ENCODE results near the gene MYL12A. TPM values are rescaled to one million over a fixed set of nuclear protein-coding genes. Genes with fewer than 3 reads are reported as not detected.

The MYL12A gene
- total RNA-seq, 6 experiments from 2014 or later: 425 to 713 (median 651) TPM

DNA sequence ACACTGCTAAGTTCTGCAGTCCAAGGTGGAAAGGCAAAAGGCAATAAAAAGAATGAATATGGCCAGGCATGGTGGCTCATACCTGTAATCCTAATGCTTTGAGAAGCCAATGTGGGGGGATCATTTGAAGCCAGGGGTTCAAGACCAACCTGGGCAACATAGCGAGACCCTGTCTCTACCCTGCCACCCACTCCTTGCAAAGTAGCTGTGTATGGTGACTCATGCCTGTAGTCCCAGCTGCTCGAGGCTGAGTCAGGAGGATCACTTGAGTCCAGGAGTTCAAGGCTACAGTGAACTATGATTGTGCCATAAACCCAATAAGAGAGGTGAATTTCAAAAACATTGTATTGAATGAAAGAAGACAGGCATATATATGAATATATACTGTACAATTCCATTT is 16.8 kb downstream of the MYL12A start:
- no peaks in the 10 kb centered on the region for H3K9me3 Mint-ChIP-seq
- peaks cover 74% of the 10 kb centered on the region for H3K4me1 Mint-ChIP-seq (ENCODE audit: low read depth)
- H3K36me3 Mint-ChIP-seq (ENCODE audit: low read depth): peaks cover 32% of the 10 kb centered on the region
- no peak for DNase-seq
- peak overlapping the region; percentile 36; the same call in 1 of the 2 replicates for H3K27ac Mint-ChIP-seq
- H3K4me3 Mint-ChIP-seq: peak overlapping the region; percentile 97
- H3K27me3 Mint-ChIP-seq (ENCODE audit: insufficient read depth): no peaks in the 10 kb centered on the region
- TF ChIP-seq, protein P1, sequence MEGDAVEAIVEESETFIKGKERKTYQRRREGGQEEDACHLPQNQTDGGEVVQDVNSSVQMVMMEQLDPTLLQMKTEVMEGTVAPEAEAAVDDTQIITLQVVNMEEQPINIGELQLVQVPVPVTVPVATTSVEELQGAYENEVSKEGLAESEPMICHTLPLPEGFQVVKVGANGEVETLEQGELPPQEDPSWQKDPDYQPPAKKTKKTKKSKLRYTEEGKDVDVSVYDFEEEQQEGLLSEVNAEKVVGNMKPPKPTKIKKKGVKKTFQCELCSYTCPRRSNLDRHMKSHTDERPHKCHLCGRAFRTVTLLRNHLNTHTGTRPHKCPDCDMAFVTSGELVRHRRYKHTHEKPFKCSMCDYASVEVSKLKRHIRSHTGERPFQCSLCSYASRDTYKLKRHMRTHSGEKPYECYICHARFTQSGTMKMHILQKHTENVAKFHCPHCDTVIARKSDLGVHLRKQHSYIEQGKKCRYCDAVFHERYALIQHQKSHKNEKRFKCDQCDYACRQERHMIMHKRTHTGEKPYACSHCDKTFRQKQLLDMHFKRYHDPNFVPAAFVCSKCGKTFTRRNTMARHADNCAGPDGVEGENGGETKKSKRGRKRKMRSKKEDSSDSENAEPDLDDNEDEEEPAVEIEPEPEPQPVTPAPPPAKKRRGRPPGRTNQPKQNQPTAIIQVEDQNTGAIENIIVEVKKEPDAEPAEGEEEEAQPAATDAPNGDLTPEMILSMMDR (IDR thresholded peaks at IDR 0.05): no peak

DNA sequence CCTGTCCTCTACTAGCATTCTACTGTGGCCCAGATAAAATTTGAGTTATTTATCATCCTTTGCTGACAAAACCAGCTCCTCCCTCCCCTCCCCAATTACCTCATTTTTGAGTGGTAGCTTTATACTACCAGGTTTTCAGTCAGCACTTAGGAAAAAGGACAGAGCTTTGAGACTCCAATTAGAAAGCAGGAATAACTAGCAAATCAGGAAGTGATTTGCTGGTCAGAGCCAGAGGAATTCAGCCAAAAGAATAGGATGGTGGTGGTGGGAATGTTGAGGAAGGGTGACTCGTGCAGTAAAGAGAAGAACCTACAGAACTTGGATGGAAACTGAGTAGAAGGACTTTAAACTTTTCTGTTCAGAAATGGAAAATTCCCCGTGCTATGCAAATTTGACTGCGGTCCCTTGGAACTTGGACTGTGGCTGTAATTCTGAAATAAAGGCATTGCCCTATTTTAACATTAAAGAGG is 18.0 kb downstream of the MYL12A start:
- H3K27me3 Mint-ChIP-seq (ENCODE audit: insufficient read depth): no peaks in the 10 kb centered on the region
- TF ChIP-seq, protein P1 (IDR thresholded peaks at IDR 0.05): no peak
- DNase-seq: peak; percentile 46
- H3K36me3 Mint-ChIP-seq (ENCODE audit: low read depth): peaks cover 24% of the 10 kb centered on the region
- peaks cover 77% of the 10 kb centered on the region for H3K4me1 Mint-ChIP-seq (ENCODE audit: low read depth)
- H3K9me3 Mint-ChIP-seq: no peaks in the 10 kb centered on the region
- H3K27ac Mint-ChIP-seq: peak overlapping the region; percentile 20
- peak overlapping the region; percentile 27 for H3K4me3 Mint-ChIP-seq

DNA sequence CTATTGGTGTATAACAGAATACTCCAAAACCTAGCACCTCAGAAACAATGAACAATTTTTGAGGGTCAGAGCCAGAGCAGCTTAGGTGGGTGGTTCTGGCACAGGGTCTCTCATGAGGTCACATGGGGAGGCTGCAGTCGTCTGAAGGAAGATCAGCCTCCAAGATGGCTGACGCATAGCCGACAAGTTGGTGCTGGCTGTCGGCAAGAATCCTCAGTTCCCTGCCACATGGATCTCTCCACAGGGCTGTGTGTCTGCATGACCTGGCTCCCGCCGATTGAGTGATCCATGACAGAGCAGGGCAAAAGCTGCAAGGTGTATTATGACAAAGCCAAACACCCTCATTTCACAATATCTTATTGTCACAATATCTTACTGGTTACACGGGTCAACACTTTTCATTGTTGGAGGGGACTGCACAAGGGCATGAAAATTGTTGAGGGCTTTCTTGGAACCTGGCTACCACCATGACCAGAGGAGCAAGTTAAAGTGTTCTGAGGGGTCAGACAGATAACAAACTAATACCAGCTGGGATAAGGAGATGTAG is 18.5 kb downstream of the MYL12A start:
- peaks cover 20% of the 10 kb centered on the region for H3K36me3 Mint-ChIP-seq (ENCODE audit: low read depth)
- DNase-seq: no peak
- H3K4me3 Mint-ChIP-seq: peak overlapping the region; percentile 31; the same call in 1 of the 2 replicates
- H3K27ac Mint-ChIP-seq: no peak overlapping the region
- TF ChIP-seq, protein P1 (IDR thresholded peaks at IDR 0.05): no peak
- H3K9me3 Mint-ChIP-seq: no peaks in the 10 kb centered on the region
- H3K4me1 Mint-ChIP-seq (ENCODE audit: low read depth): peaks cover 77% of the 10 kb centered on the region
- no peaks in the 10 kb centered on the region for H3K27me3 Mint-ChIP-seq (ENCODE audit: insufficient read depth)

DNA sequence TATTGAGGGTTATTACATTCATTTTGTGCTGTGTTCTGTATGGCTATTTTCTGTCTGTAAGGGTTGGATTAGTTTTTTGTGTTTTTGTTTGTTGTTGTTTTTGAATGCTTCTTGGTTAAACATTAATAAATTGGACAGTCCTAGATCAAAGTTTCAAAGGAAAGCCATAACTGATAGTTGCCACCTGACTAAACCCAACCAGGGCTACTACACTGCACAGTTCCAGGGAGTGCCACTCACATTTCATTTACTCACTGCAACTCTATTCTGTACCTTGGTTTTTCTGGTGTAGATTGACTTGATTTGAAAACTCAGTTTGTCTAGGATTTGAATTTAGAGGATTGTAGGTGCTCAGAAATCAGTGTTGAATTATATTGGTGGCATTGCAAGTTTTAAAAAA is 20.7 kb downstream of the MYL12A start:
- DNase-seq: no peak
- peaks cover 17% of the 10 kb centered on the region for H3K36me3 Mint-ChIP-seq (ENCODE audit: low read depth)
- no peaks in the 10 kb centered on the region for H3K9me3 Mint-ChIP-seq
- peaks cover 91% of the 10 kb centered on the region for H3K4me1 Mint-ChIP-seq (ENCODE audit: low read depth)
- TF ChIP-seq, protein P1 (IDR thresholded peaks at IDR 0.05): no peak
- peak overlapping the region; percentile 63 for H3K4me3 Mint-ChIP-seq
- no peaks in the 10 kb centered on the region for H3K27me3 Mint-ChIP-seq (ENCODE audit: insufficient read depth)
- peak overlapping the region; percentile 85 for H3K27ac Mint-ChIP-seq

DNA sequence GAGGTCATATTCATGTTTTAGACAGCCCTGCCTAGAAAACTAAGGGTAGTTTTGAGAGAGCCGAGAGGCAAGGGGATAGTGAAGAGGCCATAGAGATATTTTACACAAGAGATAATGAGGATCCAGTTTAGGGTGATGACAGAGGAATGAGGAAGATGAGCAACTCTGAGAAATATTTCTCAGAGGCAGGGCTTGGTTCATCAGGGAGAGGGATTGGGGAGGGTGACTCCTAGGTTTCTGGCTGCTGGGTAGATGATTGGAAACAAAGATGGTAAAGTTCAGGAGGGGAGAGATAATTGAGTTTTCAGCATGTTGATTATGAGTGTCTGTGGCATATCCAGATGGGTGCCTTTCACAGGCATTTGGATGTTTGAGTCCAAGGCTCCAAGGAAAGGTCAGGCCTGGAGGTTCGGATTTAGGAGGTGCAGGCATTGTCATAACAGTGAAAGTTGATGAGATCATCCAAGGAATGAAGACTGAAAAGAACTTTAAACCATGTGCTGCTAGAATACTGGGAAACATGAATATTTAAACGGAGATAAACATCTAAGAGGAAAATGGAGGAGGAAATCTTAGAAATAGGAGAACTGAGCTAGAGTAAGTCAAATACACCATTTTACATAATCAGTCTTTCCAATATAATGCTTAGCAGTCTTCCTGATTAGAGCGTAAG is 21.8 kb downstream of the MYL12A start:
- H3K36me3 Mint-ChIP-seq (ENCODE audit: low read depth): peaks cover 19% of the 10 kb centered on the region
- H3K9me3 Mint-ChIP-seq: no peaks in the 10 kb centered on the region
- H3K27me3 Mint-ChIP-seq (ENCODE audit: insufficient read depth): no peaks in the 10 kb centered on the region
- TF ChIP-seq, protein P1 (IDR thresholded peaks at IDR 0.05): no peak
- H3K4me1 Mint-ChIP-seq (ENCODE audit: low read depth): peaks cover 86% of the 10 kb centered on the region
- peak; percentile 66 for DNase-seq
- H3K27ac Mint-ChIP-seq: peak overlapping the region; percentile 85
- H3K4me3 Mint-ChIP-seq: peak overlapping the region; percentile 67
